GM12878 (cell line): ENCODE results near the gene MYDGF. TPM values are rescaled to one million over a fixed set of nuclear protein-coding genes. Genes with fewer than 3 reads are reported as not detected.

Experiments
- ATAC-seq: fragments of 200-7000 bp; cut with Tn5 transposase; 3 replicates; pipeline ENCODE4 v1.9.1; 2020; ENCODE audit warnings: mild to moderate bottlenecking, moderate library complexity
- BruUV-seq: library from RNA; stranded (reverse); fragments of 400-500 nt; replicated peaks from 2 replicates; lab custom pipeline; 2021; lab: Mats Ljungman, UMichigan
- CTCF ChIA-PET: fragments of 300-600 bp; sonication (Branson Sonifier 250); formaldehyde crosslinking; extraction: SDS; loops from one replicate; lab custom pipeline; 2021; ENCODE audit warnings: inconsistent platforms; lab: Yijun Ruan, JAX
- POLR2A ChIA-PET: fragments of 350-600 bp; formaldehyde crosslinking; extraction: SDS; loops from one replicate; lab custom pipeline; 2021; ENCODE audit warnings: inconsistent platforms; lab: Charles Lee
- RAD21 ChIA-PET: fragments of 300-600 bp; sonication (Branson Sonifier 250); formaldehyde crosslinking; loops from one replicate; lab custom pipeline; 2023; ENCODE audit warnings: antibody characterized with exemption; ENCODE audit not compliant: unreplicated experiment; lab: Charles Lee
- SMC1A ChIA-PET: fragments of 300-600 bp; sonication (Branson Sonifier 250); formaldehyde crosslinking; loops from one replicate; lab custom pipeline; 2023; ENCODE audit not compliant: unreplicated experiment, uncharacterized antibody; lab: Charles Lee
- DNase-seq: peaks from one replicate; pipeline ENCODE4 v3.0.0-alpha.2; 2011; ENCODE audit warnings: low read depth, low spot score
- FAIRE-seq: peaks from 3 replicates; lab custom pipeline; 2011; peaks lifted over from hg19 to GRCh38; lab: Jason Lieb, UNC
- H2AFZ ChIP-seq: 2 replicates; pipeline ENCODE4 v1.6.0; 2011; ENCODE audit warnings: low read depth, low read length, control low read depth; ENCODE audit not compliant: control insufficient read depth
- H3K27ac ChIP-seq: 2 replicates; pipeline ENCODE4 v1.5.1; 2011; ENCODE audit warnings: control low read depth; ENCODE audit not compliant: control insufficient read depth, insufficient read depth
- H3K27me3 ChIP-seq, 2 experiments: replicated peaks in 1 of 2; 2 replicates each; pipeline versions ENCODE4 v1.6.0 to v1.6.1; 2011; ENCODE audit warnings: low read length in 1 of 2; ENCODE audit not compliant: control insufficient read depth in 2 of 2, insufficient read depth in 2 of 2
- H3K36me3 ChIP-seq, 2 experiments: 2 replicates each; pipeline ENCODE4 v1.5.1; 2011; ENCODE audit warnings: low read length in 1 of 2; ENCODE audit not compliant: control insufficient read depth in 2 of 2, insufficient read depth in 2 of 2
- H3K4me1 ChIP-seq: 2 replicates; pipeline ENCODE4 v1.6.1; 2011; ENCODE audit warnings: mild to moderate bottlenecking, low read length, moderate library complexity, mixed read lengths; ENCODE audit not compliant: control insufficient read depth, insufficient read depth
- H3K4me2 ChIP-seq: 2 replicates; pipeline ENCODE4 v1.6.0; 2011; ENCODE audit warnings: control low read depth; ENCODE audit not compliant: control insufficient read depth, insufficient read depth
- H3K4me3 ChIP-seq: fragments of 200-600 bp; sonication (generic); 2 replicates; pipeline ENCODE4 v1.5.1; 2016
- H3K79me2 ChIP-seq: 2 replicates; pipeline ENCODE4 v1.6.0; 2011; ENCODE audit warnings: low read length; ENCODE audit not compliant: control insufficient read depth, insufficient read depth
- H3K9ac ChIP-seq: 2 replicates; pipeline ENCODE4 v1.8.0; 2011; ENCODE audit warnings: low read length, control low read depth, mixed read lengths; ENCODE audit not compliant: control insufficient read depth, insufficient read depth
- H3K9me3 ChIP-seq: replicated peaks from 3 replicates; pipeline ENCODE4 v1.5.1; 2011; ENCODE audit warnings: mild to moderate bottlenecking, low read length; ENCODE audit not compliant: control insufficient read depth, insufficient read depth
- H4K20me1 ChIP-seq: 2 replicates; pipeline ENCODE4 v1.6.0; 2011; ENCODE audit not compliant: control insufficient read depth, insufficient read depth
- DPF2 ChIP-seq: fragments of 450-650 bp; IDR thresholded peaks from 2 replicates; pipeline ENCODE4 v1.6.1; 2017; ENCODE audit warnings: mild to moderate bottlenecking
- LARP7 ChIP-seq: fragments of 450-650 bp; IDR thresholded peaks from 2 replicates; pipeline ENCODE4 v1.6.1; 2017; ENCODE audit warnings: mild to moderate bottlenecking
- NRF1 ChIP-seq: conservative IDR thresholded peaks from 2 replicates; pipeline ENCODE4 v1.6.1; 2011; ENCODE audit warnings: mild to moderate bottlenecking, low read depth, low read length, improper control_type of control experiment
- POLR2A ChIP-seq: IDR thresholded peaks from 2 replicates; pipeline ENCODE4 v1.6.1; 2011; ENCODE audit warnings: low read depth, mild to moderate bottlenecking, low read length
- RFX5 ChIP-seq: IDR thresholded peaks from 2 replicates; pipeline ENCODE4 v1.6.1; 2011; ENCODE audit warnings: low read depth, low read length, improper control_type of control experiment
- SMAD5 ChIP-seq: IDR thresholded peaks from 2 replicates; pipeline ENCODE4 v1.6.1; 2016; ENCODE audit warnings: antibody characterized with exemption, low read depth
- STAT1 ChIP-seq: fragments of 450-650 bp; conservative IDR thresholded peaks from 2 replicates; pipeline ENCODE4 v1.6.1; 2014; ENCODE audit warnings: antibody characterized with exemption, mild to moderate bottlenecking
- TARDBP ChIP-seq: IDR thresholded peaks from 2 replicates; pipeline ENCODE4 v1.6.1; 2016; ENCODE audit warnings: borderline replicate concordance
- TCF12 ChIP-seq: IDR thresholded peaks from 2 replicates; pipeline ENCODE4 v1.6.1; 2011; ENCODE audit warnings: low read depth, mild to moderate bottlenecking, low read length
- ZBTB11 ChIP-seq: fragments of 450-650 bp; formaldehyde crosslinking; IDR thresholded peaks from 2 replicates; pipeline ENCODE4 v1.5.0; 2022; ENCODE audit warnings: mild to moderate bottlenecking, missing genetic modification characterization
- WGBS: methylation state at CpG from one replicate; pipeline ENCODE4 v1.1.6; 2016; ENCODE audit warnings: low lambda C conversion rate; ENCODE audit not compliant: insufficient replicate concordance, insufficient coverage; ENCODE audit errors: missing lambda C conversion rate; 5-methylcytosine and 5-hydroxymethylcytosine counted together
- in situ Hi-C: fragments of 300-500 bp; cut with MboI; formaldehyde crosslinking; loops from 9 replicates; pipeline ENCODE4 v1.14.3; 2018; ENCODE audit warnings: mixed read lengths
- intact Hi-C: fragments of 100-400 bp; cut with micrococcal nuclease; formaldehyde crosslinking; loops from one replicate; pipeline ENCODE4 v1.14.2; 2022; ENCODE audit not compliant: unreplicated experiment
- polyA plus RNA-seq, 11 experiments: library from polyadenylated mRNA; depleted of rRNA in 4 of 11; unstranded in 6 of 11; stranded (reverse) in 5 of 11; fragments of >200 nt; fragmentation: Nextera tagmentation in 4 of 11; fragmentation: Illumina TruSeq in 1 of 11; extraction: Ambion mirVana in 4 of 11; extraction: Trizol in 1 of 11; gene quantifications; 1 replicate in 1 of 11; 2 replicates in 10 of 11; pipeline versions ENCODE4 v1.2.1 to v1.2.3, GENCODE V29; 2011 to 2016; ENCODE audit warnings: inconsistent platforms in 2 of 11, missing spikeins in 2 of 11, low read depth in 1 of 11
- total RNA-seq, 4 experiments: library from RNA; depleted of rRNA in 3 of 4; stranded (reverse); fragments of >200 nt in 3 of 4; fragmentation: Illumina TruSeq in 1 of 4; extraction: Trizol in 1 of 4; gene quantifications; 2 replicates each; pipeline versions ENCODE4 v1.2.1 to v1.2.3, GENCODE V29; 2013 to 2021

MYDGF gene
- total and polyA plus RNA-seq, 10 of the 15 experiments (the other 5 are each of a cell fraction or from before 2014, with no cell fraction given) = 2.3 to 196 (median 57.5) TPM

DNA sequence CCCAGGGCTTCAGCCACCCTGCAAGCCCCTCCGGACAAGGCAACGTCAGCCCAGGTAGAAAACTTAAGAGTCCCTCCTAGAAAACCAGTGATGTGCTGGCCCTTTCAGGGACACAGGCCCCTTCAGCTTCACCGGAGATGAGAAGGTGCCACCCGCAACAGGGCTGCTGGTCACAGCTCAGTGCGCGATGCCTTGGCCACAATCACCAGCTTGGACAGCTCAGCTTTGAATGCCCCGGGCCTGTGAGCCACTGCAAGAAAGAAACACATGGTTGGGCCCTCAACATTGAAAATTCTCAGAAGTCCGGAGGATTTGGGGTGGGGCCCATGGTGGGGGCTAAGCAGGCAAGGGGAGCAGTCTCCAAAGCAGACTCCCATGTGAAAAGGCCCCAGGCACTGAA is 12.3 kb downstream of the MYDGF start (continued):
- no peak for TF ChIP-seq LARP7
- TF ChIP-seq RFX5 = no peak
- no peak for TF ChIP-seq DPF2
- TF ChIP-seq NRF1 = no peak
- no peak for TF ChIP-seq ZBTB11
- no peak for TF ChIP-seq TARDBP
- TF ChIP-seq TCF12 = no peak

DNA sequence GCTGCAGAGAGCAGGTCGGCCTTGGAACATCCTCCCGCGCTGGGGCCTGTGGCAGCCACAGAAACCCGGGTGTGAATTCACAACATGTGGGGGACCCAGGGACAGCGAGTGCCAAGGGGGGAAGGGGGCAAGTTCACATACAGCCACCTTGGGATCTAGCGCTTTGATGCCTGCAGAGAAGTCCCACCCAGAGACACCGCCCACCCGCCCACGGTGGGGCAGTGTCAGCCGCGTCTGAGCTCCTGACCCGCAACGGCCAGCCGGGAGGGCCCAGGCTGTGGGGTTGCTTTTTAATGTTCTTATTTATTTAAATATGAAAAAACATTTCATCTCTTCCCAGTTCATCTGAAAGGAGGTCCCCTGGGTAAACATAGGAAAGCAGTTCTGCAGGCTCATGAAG is 12.9 kb downstream of the MYDGF start:
- intact Hi-C loops = no loop called here
- H3K4me3 ChIP-seq = no peak overlapping the region
- H3K27ac ChIP-seq = no peak overlapping the region
- H3K27me3 ChIP-seq = no peaks in the 10 kb centered on the region
- SMC1A ChIA-PET = interaction anchor here (0.6 kb wide), 1 partner anchor 434 kb away, joined by 3 read pairs; no protein-coding TSS in a partner anchor
- no peaks in the 10 kb centered on the region for H3K9me3 ChIP-seq
- peaks cover 11 to 20% of the 10 kb centered on the region in 2 experiments; a peak in 3 of 4 replicates for H3K36me3 ChIP-seq
- no peak overlapping the region for H3K4me2 ChIP-seq
- H4K20me1 ChIP-seq = no peaks in the 10 kb centered on the region
- in situ Hi-C loops = no loop called here
- TF ChIP-seq POLR2A (peak; percentile 17; the same call in 1 of the 2 replicates), SMAD5 (no peak), STAT1 (no peak)
- CTCF ChIA-PET = no interaction called here
- no peaks in the 10 kb centered on the region for H3K79me2 ChIP-seq
- H3K4me1 ChIP-seq = no peaks in the 10 kb centered on the region
- FAIRE-seq (no peak), ATAC-seq (no peak), DNase-seq (no peak)
- H2AFZ ChIP-seq = no peak overlapping the region
- POLR2A ChIA-PET = no interaction called here
- 84% methylated on average over 14 of the region's 14 CpGs for WGBS
- RAD21 ChIA-PET = no interaction called here
- no TSS peak for BruUV-seq
- no peak overlapping the region for H3K9ac ChIP-seq
